NCI-H345 (cell line): Measurements from ENCODE around the gene PDE4C.
"Not testable (repeated sequence)": the region's sequence is repeated elsewhere in the genome, so short reads cannot be mapped to it uniquely, and the experiment has no call there.

Source experiments
- DNase-seq: peaks from one replicate; lab custom pipeline; 2025; lab: John Stamatoyannopoulos, UW

The PDE4C gene

GRCh38 chr19:18223860-18224524, 2.2 kb downstream of the PDE4C start:
- DNase-seq = peak; percentile 8

- no peak for DNase-seq
These were observed 4.2 kb downstream of the PDE4C start for GRCh38 chr19:18221815-18222725.

GRCh38 chr19:18220632-18221275, 5.5 kb downstream of the PDE4C start:
- DNase-seq = peak; percentile 26

- no peak for DNase-seq
These were observed 6.2 kb downstream of the PDE4C start for GRCh38 chr19:18219911-18220631.

- DNase-seq = no peak
These were observed 7.6 kb downstream of the PDE4C start for GRCh38 chr19:18218600-18218999.

GRCh38 chr19:18218159-18218558, 8.1 kb downstream of the PDE4C start:
- no peak for DNase-seq

GRCh38 chr19:18216789-18217188, 9.4 kb downstream of the PDE4C start:
- DNase-seq = no peak

GRCh38 chr19:18214779-18215433, 11.3 kb downstream of the PDE4C start:
- DNase-seq = no peak

GRCh38 chr19:18211683-18212082, 14.6 kb downstream of the PDE4C start:
- no peak for DNase-seq

- not testable (repeated sequence) for DNase-seq
These were observed 16.3 kb downstream of the PDE4C start for GRCh38 chr19:18209912-18210311.

GRCh38 chr19:18208098-18208951, 17.9 kb downstream of the PDE4C start:
- no peak for DNase-seq

- DNase-seq = no peak
These were observed 20.2 kb downstream of the PDE4C start for GRCh38 chr19:18206018-18206417.

- DNase-seq = peak; percentile 65
These were observed 20.9 kb downstream of the PDE4C start for GRCh38 chr19:18205200-18205892.

GRCh38 chr19:18204394-18205199, 21.6 kb downstream of the PDE4C start:
- peak; percentile 85 for DNase-seq

- DNase-seq = peak; percentile 99
These were observed 22.3 kb downstream of the PDE4C start, which contains the start of gene RAB3A for GRCh38 chr19:18203863-18204393. Gene RAB3A (minus strand): TSS chr19:18204042. CDS start chr19:18202740, 1,302 bp downstream.

GRCh38 chr19:18203408-18203862, 22.8 kb downstream of the PDE4C start:
- peak; percentile 42 for DNase-seq

- DNase-seq = no peak
These were observed 23.3 kb downstream of the PDE4C start for GRCh38 chr19:18202778-18203407.

- no peak for DNase-seq
These were observed 23.9 kb downstream of the PDE4C start for GRCh38 chr19:18202397-18202777.
